Measurements from ENCODE around the gene RALA.
A peak's percentile ranks its signal among the peaks of the same experiment; 100 is the strongest.

Gene RALA

GRCh38 chr7:39623047-39623731 lies at the start of gene RALA:
Gene RALA (plus strand): TSS chr7:39623572. CDS start chr7:39686668, 63,096 bp downstream.
- Histone ChIP-seq H3K4me1 (ENCODE audit: insufficient read depth, low read length) (peaks cover 19% of the 10 kb centered on the region; the same call in 1 of the 2 replicates), H3K36me3 (ENCODE audit: insufficient read depth, low read length) (no peaks in the 10 kb centered on the region), H3K9ac (ENCODE audit: low read depth, low read length) (peak within 1 kb of the TSS; percentile 66), H3K9me3 (ENCODE audit: control insufficient read depth, insufficient read depth, low read length) (no peaks in the 10 kb centered on the region)

- no peaks in the 10 kb centered on the region for H3K4me1 ChIP-seq (ENCODE audit: insufficient read depth, low read length)
- H3K9ac ChIP-seq (ENCODE audit: low read depth, low read length): no peak overlapping the region
- H3K9me3 ChIP-seq (ENCODE audit: control insufficient read depth, insufficient read depth, low read length): no peaks in the 10 kb centered on the region
- peaks cover 2% of the 10 kb centered on the region for H3K36me3 ChIP-seq (ENCODE audit: insufficient read depth, low read length)
Observed at GRCh38 chr7:39574673-39575349, 48.6 kb upstream of the RALA start.

- Histone ChIP-seq H3K36me3 (ENCODE audit: insufficient read depth, low read length) (peaks cover 1% of the 10 kb centered on the region), H3K9me3 (ENCODE audit: control insufficient read depth, insufficient read depth, low read length) (no peaks in the 10 kb centered on the region), H3K4me1 (ENCODE audit: insufficient read depth, low read length) (0 out of 2 replicates have a peak, but pooled peaks cover 3% of the 10 kb centered on the region), H3K9ac (ENCODE audit: low read depth, low read length) (no peak overlapping the region)
Observed at GRCh38 chr7:39577229-39577874, 46.0 kb upstream of the RALA start.

GRCh38 chr7:39580149-39580874 lies 43.1 kb upstream of the RALA start:
- Histone ChIP-seq H3K9ac (ENCODE audit: low read depth, low read length) (no peak overlapping the region), H3K36me3 (ENCODE audit: insufficient read depth, low read length) (no peaks in the 10 kb centered on the region), H3K9me3 (ENCODE audit: control insufficient read depth, insufficient read depth, low read length) (no peaks in the 10 kb centered on the region), H3K4me1 (ENCODE audit: insufficient read depth, low read length) (peaks cover 16% of the 10 kb centered on the region)

GRCh38 chr7:39582536-39582935 lies 40.8 kb upstream of the RALA start:
- Histone ChIP-seq H3K4me1 (ENCODE audit: insufficient read depth, low read length) (peaks cover 16% of the 10 kb centered on the region), H3K36me3 (ENCODE audit: insufficient read depth, low read length) (no peaks in the 10 kb centered on the region), H3K9ac (ENCODE audit: low read depth, low read length) (no peak overlapping the region), H3K9me3 (ENCODE audit: control insufficient read depth, insufficient read depth, low read length) (no peaks in the 10 kb centered on the region)

GRCh38 chr7:39583539-39583938 lies 39.8 kb upstream of the RALA start:
- H3K9me3 ChIP-seq (ENCODE audit: control insufficient read depth, insufficient read depth, low read length): no peaks in the 10 kb centered on the region
- peaks cover 16% of the 10 kb centered on the region for H3K4me1 ChIP-seq (ENCODE audit: insufficient read depth, low read length)
- H3K36me3 ChIP-seq (ENCODE audit: insufficient read depth, low read length): no peaks in the 10 kb centered on the region
- H3K9ac ChIP-seq (ENCODE audit: low read depth, low read length): no peak overlapping the region

- H3K36me3 ChIP-seq (ENCODE audit: insufficient read depth, low read length): no peaks in the 10 kb centered on the region
- peaks cover 13% of the 10 kb centered on the region for H3K4me1 ChIP-seq (ENCODE audit: insufficient read depth, low read length)
- H3K9me3 ChIP-seq (ENCODE audit: control insufficient read depth, insufficient read depth, low read length): no peaks in the 10 kb centered on the region
- no peak overlapping the region for H3K9ac ChIP-seq (ENCODE audit: low read depth, low read length)
Observed at GRCh38 chr7:39587393-39587792, 36.0 kb upstream of the RALA start.

- Histone ChIP-seq H3K9me3 (ENCODE audit: control insufficient read depth, insufficient read depth, low read length) (no peaks in the 10 kb centered on the region), H3K36me3 (ENCODE audit: insufficient read depth, low read length) (no peaks in the 10 kb centered on the region), H3K9ac (ENCODE audit: low read depth, low read length) (no peak overlapping the region), H3K4me1 (ENCODE audit: insufficient read depth, low read length) (peaks cover 9% of the 10 kb centered on the region)
Observed at GRCh38 chr7:39588416-39588815, 35.0 kb upstream of the RALA start.

GRCh38 chr7:39589323-39590111 lies 33.9 kb upstream of the RALA start:
- Histone ChIP-seq H3K9ac (ENCODE audit: low read depth, low read length) (no peak overlapping the region), H3K36me3 (ENCODE audit: insufficient read depth, low read length) (no peaks in the 10 kb centered on the region), H3K4me1 (ENCODE audit: insufficient read depth, low read length) (no peaks in the 10 kb centered on the region), H3K9me3 (ENCODE audit: control insufficient read depth, insufficient read depth, low read length) (no peaks in the 10 kb centered on the region)

- Histone ChIP-seq H3K9ac (ENCODE audit: low read depth, low read length) (no peak overlapping the region), H3K36me3 (ENCODE audit: insufficient read depth, low read length) (no peaks in the 10 kb centered on the region), H3K4me1 (ENCODE audit: insufficient read depth, low read length) (no peaks in the 10 kb centered on the region), H3K9me3 (ENCODE audit: control insufficient read depth, insufficient read depth, low read length) (no peaks in the 10 kb centered on the region)
Observed at GRCh38 chr7:39592586-39592985, 30.8 kb upstream of the RALA start.

GRCh38 chr7:39594988-39595620 lies 28.3 kb upstream of the RALA start:
- H3K9me3 ChIP-seq (ENCODE audit: control insufficient read depth, insufficient read depth, low read length): no peaks in the 10 kb centered on the region
- no peaks in the 10 kb centered on the region for H3K4me1 ChIP-seq (ENCODE audit: insufficient read depth, low read length)
- no peak overlapping the region for H3K9ac ChIP-seq (ENCODE audit: low read depth, low read length)
- no peaks in the 10 kb centered on the region for H3K36me3 ChIP-seq (ENCODE audit: insufficient read depth, low read length)

GRCh38 chr7:39602351-39602750 lies 21.0 kb upstream of the RALA start:
- Histone ChIP-seq H3K4me1 (ENCODE audit: insufficient read depth, low read length) (no peaks in the 10 kb centered on the region), H3K9me3 (ENCODE audit: control insufficient read depth, insufficient read depth, low read length) (no peaks in the 10 kb centered on the region), H3K9ac (ENCODE audit: low read depth, low read length) (no peak overlapping the region), H3K36me3 (ENCODE audit: insufficient read depth, low read length) (no peaks in the 10 kb centered on the region)

- Histone ChIP-seq H3K4me1 (ENCODE audit: insufficient read depth, low read length) (no peaks in the 10 kb centered on the region), H3K9ac (ENCODE audit: low read depth, low read length) (no peak overlapping the region), H3K9me3 (ENCODE audit: control insufficient read depth, insufficient read depth, low read length) (no peaks in the 10 kb centered on the region), H3K36me3 (ENCODE audit: insufficient read depth, low read length) (no peaks in the 10 kb centered on the region)
Observed at GRCh38 chr7:39603924-39604323, 19.4 kb upstream of the RALA start.
